ENCODE measurements around the gene CSTB.

DNA sequence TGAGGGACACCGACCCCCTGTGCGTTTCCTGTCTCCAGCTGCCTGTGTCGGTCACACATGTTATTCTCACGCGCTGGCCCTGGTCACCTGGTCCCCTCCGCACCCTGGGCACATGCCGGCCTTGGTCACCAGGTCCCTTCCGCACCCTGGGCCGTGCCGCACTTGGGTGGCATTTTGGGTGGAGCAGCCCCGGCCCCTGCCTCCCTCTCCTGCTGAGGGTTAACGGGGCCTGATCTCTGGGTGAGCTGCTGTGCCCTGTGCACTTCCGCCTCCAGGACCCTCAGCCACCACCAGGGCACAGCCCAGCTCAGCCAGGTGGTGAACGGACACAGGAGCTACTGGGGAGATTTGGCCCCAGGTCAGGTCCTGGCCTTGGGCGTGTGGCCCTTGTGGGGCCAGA, 39.9 kb upstream of the CSTB start:
- TF ChIP-seq, protein P1, sequence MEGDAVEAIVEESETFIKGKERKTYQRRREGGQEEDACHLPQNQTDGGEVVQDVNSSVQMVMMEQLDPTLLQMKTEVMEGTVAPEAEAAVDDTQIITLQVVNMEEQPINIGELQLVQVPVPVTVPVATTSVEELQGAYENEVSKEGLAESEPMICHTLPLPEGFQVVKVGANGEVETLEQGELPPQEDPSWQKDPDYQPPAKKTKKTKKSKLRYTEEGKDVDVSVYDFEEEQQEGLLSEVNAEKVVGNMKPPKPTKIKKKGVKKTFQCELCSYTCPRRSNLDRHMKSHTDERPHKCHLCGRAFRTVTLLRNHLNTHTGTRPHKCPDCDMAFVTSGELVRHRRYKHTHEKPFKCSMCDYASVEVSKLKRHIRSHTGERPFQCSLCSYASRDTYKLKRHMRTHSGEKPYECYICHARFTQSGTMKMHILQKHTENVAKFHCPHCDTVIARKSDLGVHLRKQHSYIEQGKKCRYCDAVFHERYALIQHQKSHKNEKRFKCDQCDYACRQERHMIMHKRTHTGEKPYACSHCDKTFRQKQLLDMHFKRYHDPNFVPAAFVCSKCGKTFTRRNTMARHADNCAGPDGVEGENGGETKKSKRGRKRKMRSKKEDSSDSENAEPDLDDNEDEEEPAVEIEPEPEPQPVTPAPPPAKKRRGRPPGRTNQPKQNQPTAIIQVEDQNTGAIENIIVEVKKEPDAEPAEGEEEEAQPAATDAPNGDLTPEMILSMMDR (IDR thresholded peaks at IDR 0.05; ENCODE audit: poor library complexity) = no peak
- no peak for TF ChIP-seq EZH2phosphoT487 (IDR thresholded peaks at IDR 0.05; ENCODE audit: low read depth, severe bottlenecking, unreplicated experiment)

Data from hepatocyte (in vitro differentiated cells).